GM12801 (cell line): ENCODE results near the gene BTG4.

Experiments
- CTCF ChIP-seq: IDR thresholded peaks from one replicate; pipeline ENCODE4 v1.5.1; 2011; ENCODE audit warnings: control low read depth; ENCODE audit not compliant: insufficient read length; ENCODE audit errors: extremely low read depth

Gene BTG4

DNA sequence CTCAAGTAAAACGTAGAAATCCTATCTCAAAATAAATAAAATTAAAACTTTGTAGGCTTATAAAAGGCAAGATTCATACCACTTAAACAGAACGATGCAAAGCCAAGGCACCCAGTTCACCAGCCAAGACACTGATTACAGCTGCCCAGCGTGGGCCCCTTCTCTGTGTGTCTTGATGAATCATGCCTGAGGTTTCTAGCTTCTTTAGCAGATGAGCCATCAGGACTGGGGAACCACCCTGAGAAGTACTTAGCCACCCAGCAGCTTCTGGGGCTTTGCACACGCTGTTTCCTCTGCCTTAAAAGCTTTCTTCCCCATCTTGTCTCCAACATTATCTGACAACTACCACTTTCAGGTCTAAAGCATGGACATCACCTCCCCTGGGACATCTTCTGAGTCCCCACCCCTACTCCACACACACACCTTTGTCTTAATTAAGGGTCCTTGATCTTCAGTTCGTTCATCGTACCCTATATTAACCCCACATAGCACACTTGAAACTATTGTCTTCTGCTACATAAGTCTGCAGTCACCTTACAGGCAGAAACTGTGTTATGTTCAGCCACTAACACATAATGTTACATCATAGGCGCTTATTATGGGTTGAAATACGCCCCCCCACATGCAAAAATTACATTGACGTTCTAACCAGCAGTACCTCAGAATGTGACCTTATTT lies 19.6 kb upstream of the BTG4 start:
- no peak for TF ChIP-seq CTCF

GRCh38 chr11:111531136-111531535 lies 18.9 kb upstream of the BTG4 start:
- TF ChIP-seq CTCF, result no peak

DNA sequence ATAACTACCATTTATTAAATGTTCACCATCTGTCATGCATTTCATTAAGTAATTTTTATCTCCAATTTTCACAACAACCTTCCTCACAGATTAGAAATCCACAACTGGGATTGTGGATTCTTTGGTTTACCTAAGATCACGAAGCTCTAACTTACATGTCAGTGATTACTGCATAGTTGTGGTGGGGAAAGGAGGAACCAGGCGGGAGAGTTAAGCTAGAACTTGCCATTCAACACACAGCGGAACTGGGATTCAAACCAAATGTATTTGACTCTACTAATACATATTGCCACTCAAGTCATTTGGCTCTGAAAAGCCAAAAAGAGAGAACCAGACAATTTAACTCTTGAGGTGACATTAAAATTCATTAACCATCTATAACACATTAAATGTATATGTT lies 17.9 kb upstream of the BTG4 start:
- no peak for TF ChIP-seq CTCF

DNA sequence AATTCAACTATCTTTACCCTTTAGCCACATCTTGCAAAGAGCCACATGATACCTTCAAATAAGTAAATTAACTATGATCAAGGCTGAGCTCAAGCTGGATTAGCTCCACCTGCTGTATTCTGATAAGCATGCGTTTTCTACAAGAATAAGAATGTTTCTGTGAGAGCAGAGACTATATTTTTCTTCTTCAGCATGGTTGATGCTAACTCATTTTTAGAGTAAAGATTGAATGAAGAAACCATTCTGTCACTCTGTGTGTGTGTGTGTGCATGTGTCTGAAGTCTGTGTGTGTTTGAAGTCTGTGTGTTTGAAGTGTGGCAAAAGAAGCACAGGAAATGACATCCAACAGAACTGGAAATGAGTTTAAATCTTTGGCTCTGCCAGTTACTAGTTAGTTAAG lies 16.4 kb upstream of the BTG4 start:
- TF ChIP-seq CTCF, result no peak

GRCh38 chr11:111527279-111527678 lies 15.1 kb upstream of the BTG4 start:
- no peak for TF ChIP-seq CTCF

DNA sequence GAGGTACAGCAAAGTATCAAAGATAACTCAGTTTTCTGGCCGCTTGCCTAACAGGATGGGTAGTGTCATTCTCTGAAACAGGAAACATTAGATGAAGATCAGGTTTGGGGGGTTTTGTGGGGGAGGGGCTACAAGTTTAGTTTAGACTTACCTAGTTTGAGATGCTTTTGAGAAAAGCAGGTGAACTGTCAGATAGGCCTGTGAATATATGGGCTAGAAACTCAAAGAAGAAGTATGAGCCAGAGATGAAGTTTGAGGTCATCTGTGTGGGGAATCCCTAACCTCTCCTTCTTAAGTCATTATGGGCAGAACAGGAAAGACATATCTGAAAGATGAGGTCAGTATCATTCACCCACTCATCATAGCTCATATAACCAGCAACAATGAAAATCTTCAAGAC lies 14.3 kb upstream of the BTG4 start:
- TF ChIP-seq CTCF, result no peak

DNA sequence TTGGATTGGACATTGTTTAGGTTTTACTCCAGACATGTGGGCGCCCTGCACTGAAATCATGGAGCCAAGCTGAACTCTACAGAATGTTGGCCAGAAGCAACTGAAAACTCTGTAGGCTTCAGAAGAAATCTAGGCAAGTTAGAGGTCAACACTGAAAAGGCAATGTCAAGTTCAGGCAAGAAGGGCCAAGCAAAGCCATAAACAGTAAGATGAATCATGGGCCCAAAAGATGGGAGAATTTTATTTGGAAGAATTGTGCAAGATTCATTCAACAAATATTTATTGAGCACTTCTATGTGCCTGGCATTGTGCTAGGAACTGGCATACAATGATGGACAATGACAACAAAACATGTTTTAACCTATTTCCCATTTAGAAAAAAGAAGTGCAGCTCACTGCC lies 13.3 kb upstream of the BTG4 start:
- no peak for TF ChIP-seq CTCF

DNA sequence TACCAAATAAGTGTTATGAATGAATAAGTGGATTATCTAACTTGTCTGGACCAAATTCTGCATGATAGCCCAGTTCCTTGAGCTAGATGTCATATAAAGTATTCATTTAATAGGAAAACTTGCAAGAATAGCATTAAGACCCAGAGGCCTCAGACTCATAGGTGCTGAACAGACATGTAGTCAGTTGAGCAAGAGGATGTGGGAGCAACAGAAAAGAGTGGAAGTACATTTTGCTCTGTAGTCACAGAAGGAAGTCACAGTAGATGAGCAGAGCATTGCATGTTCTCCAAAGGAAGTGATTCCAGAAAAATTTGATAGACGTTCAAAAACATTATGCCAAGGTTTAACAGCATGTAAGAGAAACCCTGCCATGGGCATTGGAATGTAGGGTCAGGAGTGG lies 11.9 kb upstream of the BTG4 start:
- no peak for TF ChIP-seq CTCF
